Gastrocnemius medialis (tissue), 4 donors: Measurements from ENCODE around the gene MIPEP. TPM values are rescaled to one million over a fixed set of nuclear protein-coding genes. Genes with fewer than 3 reads are reported as not detected.

Experiments
- ATAC-seq, 2 donors: fragments of 150-250 bp; one replicate each; pipeline ENCODE4 v1.9.1; 2016
- DNase-seq, 2 donors: peaks; one replicate each; pipeline ENCODE4 v3.0.0-alpha.2; 2019
- H3K27ac ChIP-seq, 4 donors: fragments of 200-600 bp; sonication (generic); 1 replicate in 1 of 4; 2 replicates in 3 of 4; pipeline ENCODE4 v1.5.1; 2016 to 2018; ENCODE audit warnings: mild to moderate bottlenecking in 2 of 4, moderate library complexity in 1 of 4
- H3K27me3 ChIP-seq, 3 donors: fragments of 200-600 bp; sonication (generic) in 2 of 3; 1 replicate in 1 of 3; 2 replicates in 2 of 3; pipeline versions ENCODE4 v1.5.1 to v1.6.0; 2016 to 2019; ENCODE audit warnings: mild to moderate bottlenecking in 1 of 3, moderate library complexity in 1 of 3
- H3K36me3 ChIP-seq, 2 donors: fragments of 200-600 bp; sonication (generic) in 1 of 2; one replicate each; pipeline ENCODE4 v1.5.1; 2017 to 2018
- H3K4me1 ChIP-seq, 2 donors: fragments of 200-600 bp; sonication (generic) in 1 of 2; one replicate each; pipeline ENCODE4 v1.5.1; 2016 to 2017; ENCODE audit warnings: mild to moderate bottlenecking in 2 of 2
- H3K4me3 ChIP-seq, 4 donors: fragments of 200-600 bp; sonication (generic) in 3 of 4; 1 replicate in 1 of 4; 2 replicates in 3 of 4; pipeline ENCODE4 v1.5.1; 2016 to 2019; ENCODE audit warnings: mild to moderate bottlenecking in 2 of 4
- H3K9me3 ChIP-seq, 3 donors: fragments of 200-600 bp; sonication (generic) in 2 of 3; 1 replicate in 1 of 3; 2 replicates in 2 of 3; pipeline ENCODE4 v1.5.1; 2016 to 2019
- CTCF ChIP-seq, 5 experiments: fragments of 450-650 bp in 3 of 5; fragments of 200-600 bp in 2 of 5; sonication (generic) in 2 of 5; IDR thresholded peaks in 4 of 5; conservative IDR thresholded peaks in 1 of 5; 1 replicate in 4 of 5; 2 replicates in 1 of 5; pipeline ENCODE4 v1.5.1; 2016 to 2019; ENCODE audit warnings: antibody characterized with exemption in 5 of 5, mild to moderate bottlenecking in 3 of 5, moderate library complexity in 3 of 5
- POLR2A ChIP-seq, 2 donors: fragments of 450-650 bp; IDR thresholded peaks; one replicate each; pipeline ENCODE4 v1.6.1; 2017; ENCODE audit warnings: antibody characterized with exemption in 2 of 2, mild to moderate bottlenecking in 2 of 2, moderate library complexity in 2 of 2
- in situ Hi-C, 4 donors: fragments of 200-750 bp; cut with MboI; loops; one replicate each; pipeline versions ENCODE4 v1.15.0 to v1.8.0; 2017; ENCODE audit warnings: low sequenced_read_pairs in 4 of 4
- intact Hi-C: fragments of 100-400 bp; cut with DNase I; formaldehyde crosslinking; loops from one replicate; pipeline ENCODE4 v1.15.1; 2023; ENCODE audit warnings: low total_unique reads
- total RNA-seq, 4 donors: library from RNA; depleted of rRNA; stranded (reverse); fragments of >200 nt; gene quantifications; one replicate each; pipeline versions ENCODE4 v1.1.0 to v1.2.3, GENCODE V29; 2016

Gene MIPEP
- total RNA-seq, 4 donors from 2014 or later = 9.2 to 23.1 (median 14.0) TPM

DNA sequence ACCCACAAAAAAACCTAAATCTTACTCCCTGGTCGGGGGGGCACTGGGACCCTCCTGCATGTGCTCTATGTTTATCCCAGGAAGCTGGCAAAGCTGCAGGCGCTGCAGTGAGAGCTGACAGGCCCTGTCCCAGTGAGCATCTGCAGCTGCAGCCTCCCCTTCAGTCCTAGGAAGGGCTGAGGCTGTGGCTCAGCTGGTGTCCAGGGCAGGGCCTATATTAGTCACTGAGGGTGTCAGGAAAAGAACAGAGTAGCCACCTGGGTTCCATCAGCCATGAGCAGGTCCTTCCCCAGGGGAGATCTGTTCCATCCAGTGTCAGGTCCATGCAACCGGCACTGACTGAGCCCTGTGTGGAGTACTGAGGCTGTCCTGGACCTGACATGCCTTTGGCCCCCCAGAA lies 198.5 kb downstream of the MIPEP start:
- Histone ChIP-seq H3K9me3 (no peaks in the 10 kb centered on the region), H3K36me3 (no peaks in the 10 kb centered on the region), H3K27ac (no peak overlapping the region), H3K4me3 (no peak overlapping the region), H3K4me1 (no peaks in the 10 kb centered on the region), H3K27me3 (no peaks in the 10 kb centered on the region)
- in situ Hi-C loops = no loop called here
- TF ChIP-seq CTCF (IDR thresholded peaks at IDR 0.05 in 4 of 5, conservative IDR thresholded peaks at IDR 0.05 in 1 of 5) (no peak), POLR2A (IDR thresholded peaks at IDR 0.05) (no peak)
- intact Hi-C loops = no loop called here
- ATAC-seq = no peak
- DNase-seq = no peak

DNA sequence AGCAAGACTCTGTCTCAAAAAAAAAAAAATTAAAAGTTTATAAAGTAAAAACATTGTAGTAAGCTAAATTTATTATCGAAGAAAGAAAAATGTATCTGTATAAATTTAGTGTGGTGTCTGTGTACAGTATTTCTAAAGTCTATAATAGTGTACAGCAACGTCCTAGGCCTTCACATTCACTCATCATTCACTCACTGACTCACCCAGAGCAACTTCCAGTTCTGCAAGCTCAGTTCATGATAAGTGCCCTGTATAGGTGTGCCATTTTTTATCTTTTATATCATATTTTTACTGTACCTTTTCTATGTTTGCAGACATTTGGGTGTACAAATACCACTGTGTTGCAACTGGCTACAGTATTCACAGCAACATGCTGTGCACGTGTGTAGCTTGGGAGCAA lies 200.9 kb downstream of the MIPEP start:
- Histone ChIP-seq H3K4me3 (no peak overlapping the region), H3K27me3 (no peaks in the 10 kb centered on the region), H3K4me1 (no peaks in the 10 kb centered on the region), H3K27ac (no peak overlapping the region), H3K36me3 (no peaks in the 10 kb centered on the region), H3K9me3 (no peaks in the 10 kb centered on the region)
- in situ Hi-C loops (no loop called here), intact Hi-C loops (no loop called here)
- no peak for DNase-seq
- no peak for ATAC-seq
- TF ChIP-seq CTCF (IDR thresholded peaks at IDR 0.05 in 4 of 5, conservative IDR thresholded peaks at IDR 0.05 in 1 of 5) = no peak
- TF ChIP-seq POLR2A (IDR thresholded peaks at IDR 0.05) = no peak

- no peak overlapping the region for H3K4me3 ChIP-seq
- DNase-seq (no peak), ATAC-seq (no peak)
- H3K9me3 ChIP-seq = no peaks in the 10 kb centered on the region
- no peaks in the 10 kb centered on the region for H3K36me3 ChIP-seq
- intact Hi-C loops (no loop called here), in situ Hi-C loops (no loop called here)
- TF ChIP-seq POLR2A (IDR thresholded peaks at IDR 0.05) = no peak
- no peak for TF ChIP-seq CTCF (IDR thresholded peaks at IDR 0.05 in 4 of 5, conservative IDR thresholded peaks at IDR 0.05 in 1 of 5)
- no peaks in the 10 kb centered on the region for H3K27me3 ChIP-seq
- H3K4me1 ChIP-seq = no peaks in the 10 kb centered on the region
- H3K27ac ChIP-seq = no peak overlapping the region
Observed at GRCh38 chr13:23687614-23688013, 201.6 kb downstream of the MIPEP start.

DNA sequence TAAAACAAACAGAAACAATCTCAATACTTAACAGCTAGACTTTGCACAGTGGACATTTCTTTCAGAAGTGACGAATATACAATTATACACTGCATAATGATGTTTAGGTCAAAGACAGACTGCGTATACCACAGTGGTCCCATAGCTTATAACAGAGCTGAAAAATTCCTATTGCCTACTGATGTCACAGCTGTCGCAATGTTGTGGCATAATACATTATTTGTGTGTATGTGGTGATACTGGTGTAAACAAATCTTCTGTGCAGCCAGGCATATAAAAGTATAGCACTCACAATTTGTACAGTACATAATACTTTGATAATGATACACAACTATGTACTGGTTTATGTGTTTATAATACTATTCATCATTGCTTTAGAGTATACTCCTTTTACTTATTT lies 202.3 kb downstream of the MIPEP start:
- no peak overlapping the region for H3K27ac ChIP-seq
- no peak for ATAC-seq
- no peaks in the 10 kb centered on the region for H3K9me3 ChIP-seq
- TF ChIP-seq CTCF (IDR thresholded peaks at IDR 0.05 in 4 of 5, conservative IDR thresholded peaks at IDR 0.05 in 1 of 5) = no peak
- intact Hi-C loops (no loop called here), in situ Hi-C loops (no loop called here)
- no peak for DNase-seq
- H3K4me1 ChIP-seq = no peaks in the 10 kb centered on the region
- no peaks in the 10 kb centered on the region for H3K36me3 ChIP-seq
- no peaks in the 10 kb centered on the region for H3K27me3 ChIP-seq
- H3K4me3 ChIP-seq = no peak overlapping the region

GRCh38 chr13:23685416-23685815 lies 203.8 kb downstream of the MIPEP start:
- no peak for DNase-seq
- Histone ChIP-seq H3K9me3 (no peaks in the 10 kb centered on the region), H3K27ac (no peak overlapping the region), H3K36me3 (no peaks in the 10 kb centered on the region), H3K4me1 (no peaks in the 10 kb centered on the region), H3K27me3 (no peaks in the 10 kb centered on the region), H3K4me3 (no peak overlapping the region)
- intact Hi-C loops = no loop called here
- in situ Hi-C loops = no loop called here
- TF ChIP-seq CTCF (IDR thresholded peaks at IDR 0.05 in 4 of 5, conservative IDR thresholded peaks at IDR 0.05 in 1 of 5) = no peak
- TF ChIP-seq POLR2A (IDR thresholded peaks at IDR 0.05) = no peak
- no peak for ATAC-seq
